Liver (tissue), 9 donors: Measurements from ENCODE around the gene IL17B. TPM values are rescaled to one million over a fixed set of nuclear protein-coding genes. Genes with fewer than 3 reads are reported as not detected.

Experiments
- DNase-seq: peaks from one replicate; pipeline ENCODE4 v3.0.0-alpha.2; 2017; ENCODE audit warnings: low spot score
- H3K27ac ChIP-seq, 2 donors: one replicate each; pipeline ENCODE4 v1.7.0; 2013; ENCODE audit warnings: inconsistent platforms in 2 of 2, low read length in 2 of 2, control low read depth in 1 of 2, low read depth in 1 of 2, mild to moderate bottlenecking in 1 of 2
- H3K27me3 ChIP-seq, 4 donors: one replicate each; pipeline versions ENCODE4 v1.6.1 to v1.7.0; 2013; ENCODE audit warnings: low read length in 3 of 4, inconsistent platforms in 1 of 4, mild to moderate bottlenecking in 1 of 4, moderate library complexity in 1 of 4; ENCODE audit not compliant: control insufficient read depth in 4 of 4, insufficient read depth in 4 of 4
- H3K36me3 ChIP-seq, 4 donors: one replicate each; pipeline versions ENCODE4 v1.6.1 to v1.7.0; 2013; ENCODE audit warnings: low read length in 3 of 4, mild to moderate bottlenecking in 3 of 4, low read depth in 1 of 4, moderate library complexity in 1 of 4; ENCODE audit not compliant: control insufficient read depth in 4 of 4, insufficient read depth in 3 of 4
- H3K4me1 ChIP-seq, 4 donors: one replicate each; pipeline versions ENCODE4 v1.6.1 to v1.7.0; 2013; ENCODE audit warnings: low read length in 3 of 4, mild to moderate bottlenecking in 3 of 4, moderate library complexity in 1 of 4; ENCODE audit not compliant: control insufficient read depth in 4 of 4, insufficient read depth in 4 of 4
- H3K4me3 ChIP-seq, 3 donors: one replicate each; pipeline versions ENCODE4 v1.6.1 to v1.7.0; 2013; ENCODE audit warnings: low read length in 3 of 3, control low read depth in 1 of 3, low read depth in 1 of 3, mild to moderate bottlenecking in 1 of 3
- H3K9ac ChIP-seq, 2 donors: one replicate each; pipeline ENCODE4 v1.7.0; 2013; ENCODE audit warnings: low read length in 2 of 2, mild to moderate bottlenecking in 2 of 2, moderate library complexity in 2 of 2, control low read depth in 1 of 2, low read depth in 1 of 2
- H3K9me3 ChIP-seq, 4 donors: one replicate each; pipeline versions ENCODE4 v1.6.1 to v1.7.0; 2013; ENCODE audit warnings: low read length in 3 of 4; ENCODE audit not compliant: control insufficient read depth in 4 of 4
- EGR1 ChIP-seq, 2 donors: IDR thresholded peaks; 2 replicates each; pipeline ENCODE4 v1.6.1; 2016 to 2018; ENCODE audit warnings: antibody characterized with exemption in 2 of 2, low read depth in 2 of 2
- FOXA1 ChIP-seq: IDR thresholded peaks from 2 replicates; pipeline ENCODE4 v1.6.1; 2016; ENCODE audit warnings: antibody characterized with exemption
- HNF4A ChIP-seq, 2 donors: conservative IDR thresholded peaks; 2 replicates each; pipeline ENCODE4 v1.6.1; 2016; ENCODE audit warnings: antibody characterized with exemption in 2 of 2, mild to moderate bottlenecking in 2 of 2
- TAF1 ChIP-seq: conservative IDR thresholded peaks from 2 replicates; pipeline ENCODE4 v1.6.1; 2016; ENCODE audit warnings: antibody characterized with exemption, mild to moderate bottlenecking
- WGBS: extraction: QIAGEN DNeasy Blood & Tissue Kit; methylation state at CpG from one replicate; pipeline ENCODE4 v1.1.7; 2013; 5-methylcytosine and 5-hydroxymethylcytosine counted together
- polyA plus RNA-seq, 2 donors: library from polyadenylated mRNA; stranded (reverse) in 1 of 2; unstranded in 1 of 2; fragments of 200-250 nt in 1 of 2; fragments of >200 nt in 1 of 2; fragmentation: Nextera tagmentation in 1 of 2; extraction: Ambion mirVana in 1 of 2; gene quantifications; one replicate each; pipeline versions ENCODE4 v1.2.1 to v1.2.3, GENCODE V29; 2013 to 2015
- total RNA-seq, 2 donors: library from RNA; depleted of rRNA; stranded (reverse); fragments of >200 nt; gene quantifications; one replicate each; pipeline ENCODE4 v1.2.3, GENCODE V29; 2014
- TF ChIP-seq, protein P1 (sequence below): fragments of 150-350 bp; IDR thresholded peaks from 2 replicates; pipeline ENCODE4 v1.5.1; 2017; ENCODE audit warnings: improper control_type of control experiment, low read depth, low read length; ENCODE audit not compliant: missing input control
- TF ChIP-seq, protein P2 (sequence below): IDR thresholded peaks from 2 replicates; pipeline ENCODE4 v1.6.1; 2016; ENCODE audit warnings: antibody characterized with exemption, mild to moderate bottlenecking
- donor health status: healthy.
- donor health status: healthy.
- donor health status: healthy.
- donor health status: healthy.
- donor health status: healthy.

Gene IL17B
- total and polyA plus RNA-seq, 4 donors: not detected

DNA sequence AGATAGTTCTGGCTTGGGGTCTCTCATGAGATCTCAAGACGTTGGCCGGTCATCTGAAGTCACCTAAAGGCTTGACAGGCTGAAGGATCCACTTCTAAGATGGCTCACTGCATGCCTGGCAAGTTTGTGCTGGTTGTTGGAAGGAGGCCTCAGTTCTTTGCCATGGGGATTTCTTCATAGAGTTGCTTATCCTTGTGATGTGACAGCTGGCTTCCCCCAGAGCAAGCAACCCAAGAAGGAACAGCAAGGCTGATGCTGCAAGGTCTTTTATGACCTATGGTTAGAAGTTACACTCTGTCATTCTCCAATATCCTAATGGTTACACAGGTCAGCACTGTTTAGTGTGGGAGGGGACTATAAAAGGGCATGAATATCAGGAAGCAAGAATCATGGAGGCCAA is 54.5 kb downstream of the IL17B start:
- DNase-seq: no peak
- H3K4me3 ChIP-seq: no peak overlapping the region
- 97% methylated on average over 2 of the region's 2 CpGs for WGBS
- H3K27me3 ChIP-seq: no peaks in the 10 kb centered on the region
- no peak overlapping the region for H3K27ac ChIP-seq
- no peaks in the 10 kb centered on the region for H3K36me3 ChIP-seq
- no peaks in the 10 kb centered on the region for H3K9me3 ChIP-seq
- no peak overlapping the region for H3K9ac ChIP-seq
- no peak for TF ChIP-seq FOXA1
- no peak for TF ChIP-seq EGR1 (IDR thresholded peaks at IDR 0.05; ENCODE audit: low read depth in 2 of 2)
- TF ChIP-seq TAF1: no peak
- TF ChIP-seq HNF4A (conservative IDR thresholded peaks at IDR 0.05): no peak
- TF ChIP-seq, protein P1, sequence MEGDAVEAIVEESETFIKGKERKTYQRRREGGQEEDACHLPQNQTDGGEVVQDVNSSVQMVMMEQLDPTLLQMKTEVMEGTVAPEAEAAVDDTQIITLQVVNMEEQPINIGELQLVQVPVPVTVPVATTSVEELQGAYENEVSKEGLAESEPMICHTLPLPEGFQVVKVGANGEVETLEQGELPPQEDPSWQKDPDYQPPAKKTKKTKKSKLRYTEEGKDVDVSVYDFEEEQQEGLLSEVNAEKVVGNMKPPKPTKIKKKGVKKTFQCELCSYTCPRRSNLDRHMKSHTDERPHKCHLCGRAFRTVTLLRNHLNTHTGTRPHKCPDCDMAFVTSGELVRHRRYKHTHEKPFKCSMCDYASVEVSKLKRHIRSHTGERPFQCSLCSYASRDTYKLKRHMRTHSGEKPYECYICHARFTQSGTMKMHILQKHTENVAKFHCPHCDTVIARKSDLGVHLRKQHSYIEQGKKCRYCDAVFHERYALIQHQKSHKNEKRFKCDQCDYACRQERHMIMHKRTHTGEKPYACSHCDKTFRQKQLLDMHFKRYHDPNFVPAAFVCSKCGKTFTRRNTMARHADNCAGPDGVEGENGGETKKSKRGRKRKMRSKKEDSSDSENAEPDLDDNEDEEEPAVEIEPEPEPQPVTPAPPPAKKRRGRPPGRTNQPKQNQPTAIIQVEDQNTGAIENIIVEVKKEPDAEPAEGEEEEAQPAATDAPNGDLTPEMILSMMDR: no peak
- TF ChIP-seq, protein P2, sequence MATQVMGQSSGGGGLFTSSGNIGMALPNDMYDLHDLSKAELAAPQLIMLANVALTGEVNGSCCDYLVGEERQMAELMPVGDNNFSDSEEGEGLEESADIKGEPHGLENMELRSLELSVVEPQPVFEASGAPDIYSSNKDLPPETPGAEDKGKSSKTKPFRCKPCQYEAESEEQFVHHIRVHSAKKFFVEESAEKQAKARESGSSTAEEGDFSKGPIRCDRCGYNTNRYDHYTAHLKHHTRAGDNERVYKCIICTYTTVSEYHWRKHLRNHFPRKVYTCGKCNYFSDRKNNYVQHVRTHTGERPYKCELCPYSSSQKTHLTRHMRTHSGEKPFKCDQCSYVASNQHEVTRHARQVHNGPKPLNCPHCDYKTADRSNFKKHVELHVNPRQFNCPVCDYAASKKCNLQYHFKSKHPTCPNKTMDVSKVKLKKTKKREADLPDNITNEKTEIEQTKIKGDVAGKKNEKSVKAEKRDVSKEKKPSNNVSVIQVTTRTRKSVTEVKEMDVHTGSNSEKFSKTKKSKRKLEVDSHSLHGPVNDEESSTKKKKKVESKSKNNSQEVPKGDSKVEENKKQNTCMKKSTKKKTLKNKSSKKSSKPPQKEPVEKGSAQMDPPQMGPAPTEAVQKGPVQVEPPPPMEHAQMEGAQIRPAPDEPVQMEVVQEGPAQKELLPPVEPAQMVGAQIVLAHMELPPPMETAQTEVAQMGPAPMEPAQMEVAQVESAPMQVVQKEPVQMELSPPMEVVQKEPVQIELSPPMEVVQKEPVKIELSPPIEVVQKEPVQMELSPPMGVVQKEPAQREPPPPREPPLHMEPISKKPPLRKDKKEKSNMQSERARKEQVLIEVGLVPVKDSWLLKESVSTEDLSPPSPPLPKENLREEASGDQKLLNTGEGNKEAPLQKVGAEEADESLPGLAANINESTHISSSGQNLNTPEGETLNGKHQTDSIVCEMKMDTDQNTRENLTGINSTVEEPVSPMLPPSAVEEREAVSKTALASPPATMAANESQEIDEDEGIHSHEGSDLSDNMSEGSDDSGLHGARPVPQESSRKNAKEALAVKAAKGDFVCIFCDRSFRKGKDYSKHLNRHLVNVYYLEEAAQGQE: no peak
- peaks cover 0 to 10% (median 3%) of the 10 kb centered on the region in 4 donors for H3K4me1 ChIP-seq

Other genes with a start within 250 kb of the IL17B start
- 100 to 1,000 TPM in 1 of 2 donors, 1 to 10 TPM in 1; 6.8 to 131 TPM for gene ABLIM3, start 237.8 kb downstream of the IL17B start, total RNA-seq
- 10 to 100 TPM; 23.2 to 63.0 TPM for gene ABLIM3, start 237.8 kb downstream of the IL17B start, polyA plus RNA-seq
- gene AFAP1L1, start 107.4 kb downstream of the IL17B start, total RNA-seq: 10 to 100 TPM in 1 of 2 donors, 1 to 10 TPM in 1; 5.2 to 11.6 TPM
- 1 to 10 TPM; 2.1 to 2.8 TPM for gene AFAP1L1, start 107.4 kb downstream of the IL17B start, polyA plus RNA-seq
- 1 to 10 TPM; 6.5 to 9.5 TPM for gene GRPEL2, start 33.8 kb downstream of the IL17B start, total RNA-seq
- gene GRPEL2, start 33.8 kb downstream of the IL17B start, polyA plus RNA-seq: 1 to 10 TPM; 2.5 to 3.0 TPM
- gene PCYOX1L, start 21.2 kb downstream of the IL17B start, total RNA-seq: 1 to 10 TPM; 1.1 to 4.4 TPM
- gene PCYOX1L, start 21.2 kb downstream of the IL17B start, polyA plus RNA-seq: 1 to 10 TPM in 1 of 2 donors, under 1 TPM in 1; 0.47 to 1.2 TPM
- gene CSNK1A1, start 172.1 kb upstream of the IL17B start, total RNA-seq: 100 to 1,000 TPM; 102 to 108 TPM
- gene CSNK1A1, start 172.1 kb upstream of the IL17B start, polyA plus RNA-seq: 10 to 100 TPM; 43.0 to 54.5 TPM
- gene ARHGEF37, start 202.2 kb upstream of the IL17B start, total RNA-seq: 1 to 10 TPM; 3.3 to 6.1 TPM
- 1 to 10 TPM in 1 of 2 donors, under 1 TPM in 1; 0.71 to 2.0 TPM for gene ARHGEF37, start 202.2 kb upstream of the IL17B start, polyA plus RNA-seq